Measurements from ENCODE around the gene MARCHF4. TPM values are rescaled to one million over a fixed set of nuclear protein-coding genes. Genes with fewer than 3 reads are reported as not detected.

Gene MARCHF4
- total RNA-seq, 1 donor from 2014 or later: not detected

DNA sequence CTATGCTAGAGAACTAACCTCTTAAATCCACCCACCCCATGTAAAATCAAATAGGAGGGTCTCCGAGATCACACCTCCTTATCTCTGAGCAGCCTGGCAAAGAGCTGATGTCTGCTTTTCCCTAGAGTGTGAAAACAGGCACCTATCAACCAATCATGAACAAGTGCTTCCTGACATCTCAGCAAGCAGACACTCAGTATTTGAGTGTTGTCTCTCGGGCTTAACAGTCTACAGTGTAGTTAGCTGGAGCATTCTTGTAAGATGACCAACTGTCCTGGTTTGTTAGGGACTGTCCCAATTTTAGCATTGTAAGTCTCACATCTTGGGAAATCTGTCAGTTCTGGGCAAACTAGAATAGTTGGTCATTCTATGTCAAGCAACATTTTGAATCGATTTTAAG lies 26.4 kb downstream of the MARCHF4 start:
- no peak for FAIRE-seq
- no peak overlapping the region for H3K4me3 ChIP-seq (ENCODE audit: low read depth, low read length)
- no peak for DNase-seq (ENCODE audit: low read depth)
- TF ChIP-seq, protein P1, sequence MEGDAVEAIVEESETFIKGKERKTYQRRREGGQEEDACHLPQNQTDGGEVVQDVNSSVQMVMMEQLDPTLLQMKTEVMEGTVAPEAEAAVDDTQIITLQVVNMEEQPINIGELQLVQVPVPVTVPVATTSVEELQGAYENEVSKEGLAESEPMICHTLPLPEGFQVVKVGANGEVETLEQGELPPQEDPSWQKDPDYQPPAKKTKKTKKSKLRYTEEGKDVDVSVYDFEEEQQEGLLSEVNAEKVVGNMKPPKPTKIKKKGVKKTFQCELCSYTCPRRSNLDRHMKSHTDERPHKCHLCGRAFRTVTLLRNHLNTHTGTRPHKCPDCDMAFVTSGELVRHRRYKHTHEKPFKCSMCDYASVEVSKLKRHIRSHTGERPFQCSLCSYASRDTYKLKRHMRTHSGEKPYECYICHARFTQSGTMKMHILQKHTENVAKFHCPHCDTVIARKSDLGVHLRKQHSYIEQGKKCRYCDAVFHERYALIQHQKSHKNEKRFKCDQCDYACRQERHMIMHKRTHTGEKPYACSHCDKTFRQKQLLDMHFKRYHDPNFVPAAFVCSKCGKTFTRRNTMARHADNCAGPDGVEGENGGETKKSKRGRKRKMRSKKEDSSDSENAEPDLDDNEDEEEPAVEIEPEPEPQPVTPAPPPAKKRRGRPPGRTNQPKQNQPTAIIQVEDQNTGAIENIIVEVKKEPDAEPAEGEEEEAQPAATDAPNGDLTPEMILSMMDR (IDR thresholded peaks at IDR 0.05; ENCODE audit: insufficient read depth, low read length, severe bottlenecking): no peak
- no peaks in the 10 kb centered on the region for H3K27me3 ChIP-seq (ENCODE audit: control insufficient read depth, insufficient read depth, low read length)
- H3K36me3 ChIP-seq (ENCODE audit: control insufficient read depth, insufficient read depth, low read length): no peaks in the 10 kb centered on the region

DNA sequence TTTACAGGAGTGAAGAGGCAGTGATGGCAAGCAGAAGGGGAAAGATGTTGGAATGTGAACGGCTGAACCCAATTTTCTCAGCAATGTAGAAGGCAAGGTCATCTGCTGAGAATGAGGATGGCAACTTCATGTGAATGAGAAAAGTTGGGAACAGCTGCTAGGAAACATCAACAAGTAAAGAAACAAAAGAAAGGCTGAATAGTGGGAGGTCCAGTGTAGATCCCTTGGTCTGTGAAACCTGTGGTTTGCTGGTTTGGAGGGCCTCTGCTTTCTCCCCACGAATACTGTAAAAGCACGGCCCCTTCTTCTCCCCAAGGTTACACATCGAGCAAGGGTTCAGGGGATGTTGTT lies 27.4 kb downstream of the MARCHF4 start:
- Histone ChIP-seq H3K27me3 (ENCODE audit: control insufficient read depth, insufficient read depth, low read length) (no peaks in the 10 kb centered on the region), H3K4me3 (ENCODE audit: low read depth, low read length) (no peak overlapping the region), H3K36me3 (ENCODE audit: control insufficient read depth, insufficient read depth, low read length) (no peaks in the 10 kb centered on the region)
- DNase-seq (ENCODE audit: low read depth) (no peak), FAIRE-seq (no peak)
- TF ChIP-seq, protein P1 (IDR thresholded peaks at IDR 0.05; ENCODE audit: insufficient read depth, low read length, severe bottlenecking): no peak

DNA sequence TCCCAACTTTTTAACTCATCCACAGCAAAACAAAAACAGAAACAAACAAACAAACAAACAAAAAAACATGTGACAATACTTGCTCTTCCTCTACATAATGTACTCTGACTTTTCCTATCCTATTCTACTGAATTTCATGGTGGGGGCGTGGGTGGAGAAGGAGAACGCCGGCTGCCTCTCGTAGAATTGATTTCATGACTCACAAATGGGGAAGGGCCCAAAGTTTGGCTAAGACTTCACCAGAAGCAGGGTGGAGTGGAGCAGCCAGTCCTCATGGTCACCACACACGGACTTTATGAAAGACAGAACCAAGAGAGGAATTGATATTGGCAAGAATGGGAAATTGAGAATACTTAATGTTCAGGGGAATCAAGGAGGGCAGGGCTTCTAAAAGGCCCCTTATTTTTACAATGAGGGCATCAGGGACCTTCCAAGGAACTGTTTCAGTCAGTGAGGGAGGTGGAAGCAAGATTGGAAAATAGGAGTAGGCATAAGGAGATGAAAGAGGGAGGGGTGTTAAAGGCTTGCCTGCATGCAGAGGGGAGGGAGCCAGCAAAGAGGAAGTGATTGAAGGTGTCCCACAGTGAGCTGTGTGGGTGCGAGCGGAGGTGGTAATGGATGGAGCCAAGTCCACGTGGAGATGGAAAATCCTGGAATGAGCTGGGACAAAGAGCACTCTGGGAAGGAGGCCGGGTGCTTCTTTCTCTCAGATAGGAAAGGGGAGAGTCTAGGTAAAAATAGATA lies 27.9 kb downstream of the MARCHF4 start:
- Histone ChIP-seq H3K4me3 (ENCODE audit: low read depth, low read length) (no peak overlapping the region), H3K27me3 (ENCODE audit: control insufficient read depth, insufficient read depth, low read length) (no peaks in the 10 kb centered on the region), H3K36me3 (ENCODE audit: control insufficient read depth, insufficient read depth, low read length) (no peaks in the 10 kb centered on the region)
- DNase-seq (ENCODE audit: low read depth) (no peak), FAIRE-seq (no peak)
- TF ChIP-seq, protein P1 (IDR thresholded peaks at IDR 0.05; ENCODE audit: insufficient read depth, low read length, severe bottlenecking): no peak

DNA sequence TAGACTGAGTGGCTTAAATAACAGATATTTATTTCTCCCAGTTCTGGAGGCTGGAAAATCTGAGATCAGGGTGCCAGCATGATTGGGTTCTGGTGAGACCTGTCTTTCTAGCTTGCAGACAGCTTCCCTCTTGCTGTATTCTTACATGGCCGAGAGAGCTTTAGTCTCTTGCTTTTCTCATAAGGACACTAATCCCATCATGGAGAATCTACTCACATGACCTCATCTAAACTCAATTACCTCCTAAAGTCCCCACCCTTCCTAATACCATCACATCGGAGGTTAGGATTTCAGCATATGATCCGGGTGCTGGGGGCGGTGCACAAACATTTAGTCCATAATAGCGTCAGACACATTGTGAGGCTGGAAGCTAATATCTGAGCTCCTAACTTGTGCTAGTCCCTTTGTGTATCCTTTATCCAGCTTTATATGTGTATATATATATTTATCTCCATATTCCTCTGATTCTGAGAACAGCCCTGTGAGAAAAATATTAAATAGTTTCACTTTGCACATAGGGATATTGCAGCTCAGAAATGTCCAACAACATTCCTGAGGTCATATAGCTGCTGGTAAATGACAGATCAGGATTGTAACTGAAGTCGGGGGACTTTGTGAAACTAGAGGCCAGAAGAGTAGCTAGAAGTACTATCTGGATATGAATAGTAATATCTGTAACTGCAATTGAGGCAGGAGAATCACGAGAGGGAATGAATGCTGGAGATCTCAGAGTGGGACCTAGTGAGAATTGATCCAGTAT lies 28.9 kb downstream of the MARCHF4 start:
- no peak overlapping the region for H3K4me3 ChIP-seq (ENCODE audit: low read depth, low read length)
- TF ChIP-seq, protein P1 (IDR thresholded peaks at IDR 0.05; ENCODE audit: insufficient read depth, low read length, severe bottlenecking): no peak
- DNase-seq (ENCODE audit: low read depth) (no peak), FAIRE-seq (no peak)
- no peaks in the 10 kb centered on the region for H3K36me3 ChIP-seq (ENCODE audit: control insufficient read depth, insufficient read depth, low read length)
- no peaks in the 10 kb centered on the region for H3K27me3 ChIP-seq (ENCODE audit: control insufficient read depth, insufficient read depth, low read length)

DNA sequence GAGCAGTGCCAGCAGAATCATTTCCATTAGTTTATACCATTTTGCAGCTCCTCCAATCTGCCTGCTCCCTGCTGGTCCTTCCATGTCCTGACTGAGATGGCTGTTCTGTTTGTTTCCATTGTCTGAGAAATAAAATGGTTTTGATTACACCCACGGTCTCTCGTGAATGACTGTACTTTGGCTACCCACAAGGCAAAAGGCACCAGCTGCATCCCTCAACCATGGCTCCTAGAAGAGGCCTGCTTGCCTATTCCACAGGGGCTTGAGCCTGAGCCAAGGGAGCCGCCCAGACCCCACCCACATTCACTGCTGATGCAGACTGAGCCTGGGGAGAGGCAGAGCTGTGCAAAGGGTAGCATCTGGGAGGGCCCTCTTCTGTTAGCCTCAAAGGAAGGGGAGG lies 31.2 kb downstream of the MARCHF4 start:
- no peaks in the 10 kb centered on the region for H3K36me3 ChIP-seq (ENCODE audit: control insufficient read depth, insufficient read depth, low read length)
- H3K27me3 ChIP-seq (ENCODE audit: control insufficient read depth, insufficient read depth, low read length): no peaks in the 10 kb centered on the region
- TF ChIP-seq, protein P1 (IDR thresholded peaks at IDR 0.05; ENCODE audit: insufficient read depth, low read length, severe bottlenecking): no peak
- no peak for DNase-seq (ENCODE audit: low read depth)
- FAIRE-seq: no peak
- no peak overlapping the region for H3K4me3 ChIP-seq (ENCODE audit: low read depth, low read length)

Data from bronchial epithelial cell (primary cell).